Osteoblast (primary cell): Measurements from ENCODE around the gene RAB9A. TPM values are rescaled to one million over a fixed set of nuclear protein-coding genes. Genes with fewer than 3 reads are reported as not detected.
"Not testable (repeated sequence)": the region's sequence is repeated elsewhere in the genome, so short reads cannot be mapped to it uniquely, and the experiment has no call there.

ENCODE experiments used
- DNase-seq: peaks from one replicate; pipeline ENCODE4 v3.0.0; 2011; ENCODE audit warnings: low spot score, mixed read lengths; ENCODE audit not compliant: insufficient read length; ENCODE audit errors: missing footprints
- H2AFZ ChIP-seq: 2 replicates; pipeline ENCODE4 v1.6.0; 2011; ENCODE audit warnings: mild to moderate bottlenecking, low read length
- H3K27ac ChIP-seq: 2 replicates; pipeline ENCODE4 v1.5.1; 2011; ENCODE audit warnings: mild to moderate bottlenecking, low read depth, low read length, moderate library complexity
- H3K27me3 ChIP-seq: 2 replicates; pipeline ENCODE4 v1.6.0; 2012; ENCODE audit warnings: mild to moderate bottlenecking, control low read depth, inconsistent platforms, low read length, moderate library complexity; ENCODE audit not compliant: insufficient read depth
- H3K36me3 ChIP-seq: 2 replicates; pipeline ENCODE4 v1.5.1; 2011; ENCODE audit warnings: mild to moderate bottlenecking, low read length, control low read depth, moderate library complexity; ENCODE audit not compliant: insufficient read depth
- H3K4me1 ChIP-seq: 2 replicates; pipeline ENCODE4 v1.5.1; 2011; ENCODE audit warnings: mild to moderate bottlenecking, low read length, control low read depth, moderate library complexity; ENCODE audit not compliant: insufficient read depth
- H3K4me2 ChIP-seq: 2 replicates; pipeline ENCODE4 v1.6.0; 2011; ENCODE audit warnings: mild to moderate bottlenecking, low read length; ENCODE audit not compliant: insufficient read depth
- H3K4me3 ChIP-seq: fragments of 200-600 bp; sonication (generic); 3 replicates; pipeline ENCODE4 v1.5.1; 2012; ENCODE audit warnings: mild to moderate bottlenecking, low read length, inconsistent platforms; ENCODE audit not compliant: insufficient read depth
- H3K79me2 ChIP-seq: 2 replicates; pipeline ENCODE4 v1.6.0; 2012; ENCODE audit warnings: mild to moderate bottlenecking, low read length, control low read depth, inconsistent platforms; ENCODE audit not compliant: insufficient read depth
- H3K9me3 ChIP-seq: 2 replicates; pipeline ENCODE4 v1.5.1; 2011; ENCODE audit warnings: low read depth, low read length, control low read depth
- H4K20me1 ChIP-seq: 2 replicates; pipeline ENCODE4 v1.6.0; 2012; ENCODE audit warnings: mild to moderate bottlenecking, low read length, control low read depth; ENCODE audit not compliant: insufficient read depth
- CTCF ChIP-seq: IDR thresholded peaks from 2 replicates; pipeline ENCODE4 v1.5.1; 2011; ENCODE audit warnings: mild to moderate bottlenecking, low read depth, low read length, moderate library complexity; ENCODE audit errors: extremely low read depth
- total RNA-seq: library from RNA; depleted of rRNA; stranded (reverse); fragments of >200 nt; gene quantifications from 2 replicates; pipeline ENCODE4 v1.2.3, GENCODE V29; 2012

RAB9A gene
- total RNA-seq: 58.9 and 63.0 TPM in 2 replicates

- H3K79me2 ChIP-seq: peaks cover 50% of the 10 kb centered on the region
- H3K36me3 ChIP-seq: no peaks in the 10 kb centered on the region
- peak within 1 kb of the TSS; percentile 89 for H3K4me3 ChIP-seq
- peaks cover 25% of the 10 kb centered on the region for H3K4me1 ChIP-seq
- TF ChIP-seq CTCF: no peak
- H3K9me3 ChIP-seq: no peaks in the 10 kb centered on the region
- H3K27ac ChIP-seq: peak within 1 kb of the TSS; percentile 82
- H4K20me1 ChIP-seq: peaks cover 23% of the 10 kb centered on the region
- peak; percentile 95 for DNase-seq
- peak within 1 kb of the TSS; percentile 93 for H3K4me2 ChIP-seq
- no peaks in the 10 kb centered on the region for H3K27me3 ChIP-seq
- H2AFZ ChIP-seq: peak within 1 kb of the TSS; percentile 88
Measured at GRCh38 chrX:13688958-13689740, at the start of gene RAB9A. TSS of gene RAB9A (plus strand) at chrX:13689128. CDS start at chrX:13708747, 19,619 bp downstream.

- not testable (repeated sequence) for DNase-seq, H2AFZ ChIP-seq, H3K36me3 ChIP-seq, H3K4me3 ChIP-seq, H3K27ac ChIP-seq, H3K4me2 ChIP-seq, H3K79me2 ChIP-seq, H4K20me1 ChIP-seq, H3K27me3 ChIP-seq, H3K9me3 ChIP-seq, H3K4me1 ChIP-seq
Measured at GRCh38 chrX:13641684-13642083, 47.2 kb upstream of the RAB9A start.

- peak overlapping the region; percentile 42 for H2AFZ ChIP-seq
- no peaks in the 10 kb centered on the region for H3K9me3 ChIP-seq
- TF ChIP-seq CTCF: no peak
- H3K79me2 ChIP-seq: no peaks in the 10 kb centered on the region
- no peak overlapping the region for H3K4me2 ChIP-seq
- DNase-seq: no peak
- H3K27ac ChIP-seq: no peak overlapping the region
- no peaks in the 10 kb centered on the region for H4K20me1 ChIP-seq
- no peak overlapping the region for H3K4me3 ChIP-seq
- no peaks in the 10 kb centered on the region for H3K4me1 ChIP-seq
- peaks cover 11% of the 10 kb centered on the region for H3K27me3 ChIP-seq
- no peaks in the 10 kb centered on the region for H3K36me3 ChIP-seq
Measured at GRCh38 chrX:13645464-13646153, 43.3 kb upstream of the RAB9A start.

- TF ChIP-seq CTCF: peak; percentile 78
- Histone ChIP-seq H3K9me3 (no peaks in the 10 kb centered on the region), H3K4me2 (no peak overlapping the region), H3K79me2 (no peaks in the 10 kb centered on the region), H3K36me3 (no peaks in the 10 kb centered on the region), H3K27me3 (peaks cover 11% of the 10 kb centered on the region), H3K4me1 (no peaks in the 10 kb centered on the region), H3K4me3 (no peak overlapping the region), H3K27ac (no peak overlapping the region), H4K20me1 (no peaks in the 10 kb centered on the region), H2AFZ (peak overlapping the region; percentile 42)
- DNase-seq: peak; percentile 46
Measured at GRCh38 chrX:13646154-13646549, 42.8 kb upstream of the RAB9A start.
